HepG2 (cell line): Measurements from ENCODE around the gene LARP7. TPM values are rescaled to one million over a fixed set of nuclear protein-coding genes. Genes with fewer than 3 reads are reported as not detected.

Experiments
- ATAC-seq: fragments of 200-7000 bp; cut with Tn5 transposase; 3 replicates; pipeline ENCODE4 v1.9.1; 2020; ENCODE audit warnings: mild to moderate bottlenecking, moderate library complexity
- BruUV-seq: library from RNA; stranded (reverse); fragments of 400-500 nt; replicated peaks from 2 replicates; lab custom pipeline; 2021; lab: Mats Ljungman, UMichigan
- CTCF ChIA-PET: fragments of 300-600 bp; formaldehyde crosslinking; extraction: SDS; loops from one replicate; lab custom pipeline; 2021; ENCODE audit warnings: low total read pairs, inconsistent platforms, low intra/inter-chr PET ratio; lab: Yijun Ruan, JAX
- POLR2A ChIA-PET: fragments of 350-600 bp; sonication (Branson Sonifier 250); formaldehyde crosslinking; loops from one replicate; lab custom pipeline; 2020; ENCODE audit warnings: antibody characterized with exemption, inconsistent platforms; lab: Yijun Ruan, JAX
- DNase-seq: peaks from one replicate; pipeline ENCODE4 v3.0.0-alpha.2; 2015; ENCODE audit warnings: low spot score
- FAIRE-seq: peaks from 3 replicates; lab custom pipeline; 2011; peaks lifted over from hg19 to GRCh38; lab: Jason Lieb, UNC
- H2AFZ ChIP-seq: one replicate; pipeline ENCODE4 v1.6.1; 2011; ENCODE audit warnings: low read length, inconsistent platforms
- H3K27ac ChIP-seq: fragments of 300-600 bp; 3 replicates; pipeline ENCODE4 v1.8.0; 2011; ENCODE audit warnings: mixed run types, mild to moderate bottlenecking, mixed read lengths, low read length, inconsistent platforms; ENCODE audit not compliant: insufficient read depth; ENCODE audit errors: extremely low read length
- H3K27me3 ChIP-seq, 2 experiments: fragments of 200-600 bp in 1 of 2; 2 replicates in 1 of 2; 3 replicates in 1 of 2; pipeline versions ENCODE4 v1.6.0 to v1.8.0; 2011; ENCODE audit warnings: low read length in 2 of 2, mild to moderate bottlenecking in 2 of 2, moderate library complexity in 2 of 2, inconsistent platforms in 1 of 2; ENCODE audit not compliant: insufficient read depth in 2 of 2, control insufficient read depth in 1 of 2
- H3K36me3 ChIP-seq, 2 experiments: fragments of 200-600 bp in 1 of 2; replicated peaks in 1 of 2; 2 replicates in 1 of 2; 3 replicates in 1 of 2; pipeline versions ENCODE4 v1.5.1 to v1.8.0; 2011; ENCODE audit warnings: low read length in 2 of 2, inconsistent platforms in 1 of 2; ENCODE audit not compliant: insufficient read depth in 2 of 2, control insufficient read depth in 1 of 2
- H3K4me1 ChIP-seq: 2 replicates; pipeline ENCODE4 v1.5.1; 2012; ENCODE audit warnings: low read length, inconsistent platforms; ENCODE audit not compliant: insufficient read depth
- H3K4me2 ChIP-seq: 2 replicates; pipeline ENCODE4 v1.6.0; 2011; ENCODE audit warnings: low read depth, low read length, inconsistent platforms
- H3K4me3 ChIP-seq, 3 experiments: fragments of 200-600 bp in 1 of 3; sonication (generic), shearing (Covaris generic) in 1 of 3; replicated peaks in 1 of 3; 2 replicates each; pipeline ENCODE4 v1.5.1; 2011 to 2016; ENCODE audit warnings: low read length in 3 of 3, inconsistent platforms in 2 of 3, low read depth in 2 of 3, mild to moderate bottlenecking in 2 of 3, control low read depth in 1 of 3, mixed read lengths in 1 of 3; ENCODE audit not compliant: insufficient read depth in 1 of 3
- H3K79me2 ChIP-seq: one replicate; pipeline ENCODE4 v1.6.1; 2011; ENCODE audit warnings: low read length, inconsistent platforms; ENCODE audit not compliant: insufficient read depth
- H3K9ac ChIP-seq: 2 replicates; pipeline ENCODE4 v1.6.0; 2011; ENCODE audit warnings: mild to moderate bottlenecking, low read depth, low read length, inconsistent platforms; ENCODE audit not compliant: insufficient read depth
- H3K9me3 ChIP-seq: 2 replicates; pipeline ENCODE4 v1.5.1; 2012; ENCODE audit warnings: mild to moderate bottlenecking, low read length
- H4K20me1 ChIP-seq: 2 replicates; pipeline ENCODE4 v1.6.0; 2011; ENCODE audit warnings: inconsistent platforms, mild to moderate bottlenecking, low read length, moderate library complexity; ENCODE audit not compliant: insufficient read depth
- CBX1 ChIP-seq: IDR thresholded peaks from one replicate; pipeline ENCODE4 v1.6.1; 2016; ENCODE audit warnings: antibody characterized with exemption, low read depth
- DNMT3B ChIP-seq: conservative IDR thresholded peaks from 2 replicates; pipeline ENCODE4 v1.6.1; 2016; ENCODE audit warnings: missing biosample characterization, control low read depth
- HBP1 ChIP-seq: IDR thresholded peaks from 2 replicates; pipeline ENCODE4 v1.6.1; 2016; ENCODE audit warnings: low read depth, control low read depth
- HIVEP1 ChIP-seq: sonication (generic); formaldehyde crosslinking; IDR thresholded peaks from 2 replicates; pipeline ENCODE4 v1.4.0; 2020; ENCODE audit warnings: mild to moderate bottlenecking, missing genetic modification reagents
- POLR2AphosphoS5 ChIP-seq: IDR thresholded peaks from 2 replicates; pipeline ENCODE4 v1.6.1; 2012; ENCODE audit warnings: low read depth, low read length
- REPIN1 ChIP-seq: sonication (generic); formaldehyde crosslinking; IDR thresholded peaks from 2 replicates; pipeline ENCODE4 v1.8.0; 2022; ENCODE audit warnings: missing genetic modification reagents, low read depth, mild to moderate bottlenecking, borderline replicate concordance
- SPEN ChIP-seq: sonication (generic); formaldehyde crosslinking; IDR thresholded peaks from 2 replicates; pipeline ENCODE4 v1.5.1; 2020; ENCODE audit warnings: low read depth, mild to moderate bottlenecking, missing genetic modification reagents
- ZNF687 ChIP-seq: sonication (generic); formaldehyde crosslinking; IDR thresholded peaks from 2 replicates; pipeline ENCODE4 v1.5.1; 2020; ENCODE audit warnings: mild to moderate bottlenecking, missing genetic modification reagents, moderate library complexity
- ZNF761 ChIP-seq: sonication (generic); formaldehyde crosslinking; conservative IDR thresholded peaks from 2 replicates; pipeline ENCODE4 v1.4.0; 2020; ENCODE audit warnings: mild to moderate bottlenecking, missing genetic modification reagents
- ZNF792 ChIP-seq: IDR thresholded peaks from 2 replicates; pipeline ENCODE4 v1.6.1; 2016
- WGBS: methylation state at CpG from one replicate; pipeline ENCODE4 v1.1.6; 2017; ENCODE audit warnings: low lambda C conversion rate; 5-methylcytosine and 5-hydroxymethylcytosine counted together
- in situ Hi-C: cut with HindIII; loops from 2 replicates; pipeline ENCODE4 v1.10.0; 2017; ENCODE audit warnings: low pct_unique_long_range_greater_than_20kb; ENCODE audit not compliant: extremely low pct_ligation_motif_present
- intact Hi-C: fragments of 100-400 bp; cut with micrococcal nuclease; formaldehyde crosslinking; loops from one replicate; pipeline ENCODE4 v1.10.0; 2022; ENCODE audit not compliant: unreplicated experiment
- polyA plus RNA-seq, 8 experiments: library from polyadenylated mRNA; depleted of rRNA in 3 of 8; stranded (reverse) in 7 of 8; unstranded in 1 of 8; fragments of >200 nt; fragmentation: Illumina TruSeq in 4 of 8; extraction: Trizol in 4 of 8; gene quantifications; 2 replicates each; pipeline versions ENCODE4 v1.2.1 to v1.2.3, GENCODE V29; 2011 to 2016; ENCODE audit warnings: low read depth in 4 of 8, missing spikeins in 1 of 8, mixed read lengths in 1 of 8; ENCODE audit not compliant: insufficient read depth in 1 of 8
- total RNA-seq, 5 experiments: library from RNA; depleted of rRNA; stranded (reverse); fragments of >200 nt; fragmentation: Illumina TruSeq; extraction: Trizol; gene quantifications; 2 replicates each; pipeline ENCODE4 v1.2.3, GENCODE V29; 2016; ENCODE audit warnings: low read depth in 1 of 5

The LARP7 gene
- total and polyA plus RNA-seq, 2 of the 13 experiments (the other 11 are each of a cell fraction or from before 2014, with no cell fraction given), result 9.7 to 37.1 TPM

- Histone ChIP-seq H3K27ac (peak overlapping the region; percentile 85), H2AFZ (peak overlapping the region; percentile 96), H3K4me2 (peak overlapping the region; percentile 70), H3K4me1 (peaks cover 16% of the 10 kb centered on the region), H3K27me3 (no peaks in the 10 kb centered on the region; a peak in 1 of 5 replicates), H3K79me2 (peaks cover 26% of the 10 kb centered on the region), H3K36me3 (no peaks in the 10 kb centered on the region), H3K4me3 (peak overlapping the region; percentile 72 to 98 (median 83)), H4K20me1 (no peaks in the 10 kb centered on the region), H3K9ac (peak overlapping the region; percentile 89), H3K9me3 (no peaks in the 10 kb centered on the region)
- FAIRE-seq (no peak), DNase-seq (no peak), ATAC-seq (peak; percentile 17; the same call in 2 of the 3 replicates)
- peak; percentile 3; the same call in 1 of the 2 replicates for TF ChIP-seq SPEN (CRISPR knock-in tag)
- TF ChIP-seq CBX1, result no peak
- TF ChIP-seq REPIN1 (CRISPR knock-in tag), result no peak; the same call in 1 of the 2 replicates
- peak; percentile 24; the same call in 1 of the 2 replicates for TF ChIP-seq DNMT3B (CRISPR knock-in tag)
- peak; percentile 30; the same call in 1 of the 2 replicates for TF ChIP-seq HBP1
- no peak; the same call in 1 of the 2 replicates for TF ChIP-seq HIVEP1 (CRISPR knock-in tag)
- peak; percentile 4; the same call in 1 of the 2 replicates for TF ChIP-seq ZNF792 (CRISPR knock-in tag)
- peak; percentile 60; the same call in 1 of the 2 replicates for TF ChIP-seq POLR2AphosphoS5
- TF ChIP-seq ZNF687 (CRISPR knock-in tag), result no peak
- TF ChIP-seq ZNF761 (CRISPR knock-in tag), result 0 out of 2 replicates have a peak, but pooled peaks have one; percentile 5
- ChIA-PET CTCF (interaction anchor here (1.5 kb wide), 1 partner anchor 128 kb away, joined by 7 read pairs; no protein-coding TSS in a partner anchor), POLR2A (no interaction called here)
- WGBS, result under 1% methylated on average over 8 of the region's 8 CpGs
- intact Hi-C loops (loop anchor here (1.0 kb wide), 1 partner anchor 128 kb away; no protein-coding TSS in a partner anchor), in situ Hi-C loops (loop anchor here (5.0 to 10.0 kb wide), 2 partner anchors 130 to 307 kb away; no protein-coding TSS in a partner anchor)
- BruUV-seq, result TSS peak; percentile 83
Observed at GRCh38 chr4:112637552-112637866, 566 bp downstream of the LARP7 start.
